Hepatocyte (in vitro differentiated cells): ENCODE results near the gene FAN1.

ENCODE experiments used
- EZH2 ChIP-seq: fragments of 200-600 bp; sonication (generic); IDR thresholded peaks from 2 replicates; pipeline ENCODE4 v1.6.1; 2016; ENCODE audit warnings: antibody characterized with exemption, mild to moderate bottlenecking, borderline replicate concordance
- TF ChIP-seq, protein P1 (sequence below): fragments of 200-600 bp; sonication (generic); IDR thresholded peaks from 2 replicates; pipeline ENCODE4 v1.5.1; 2016; ENCODE audit warnings: antibody characterized with exemption, mild to moderate bottlenecking; ENCODE audit not compliant: poor library complexity

DNA sequence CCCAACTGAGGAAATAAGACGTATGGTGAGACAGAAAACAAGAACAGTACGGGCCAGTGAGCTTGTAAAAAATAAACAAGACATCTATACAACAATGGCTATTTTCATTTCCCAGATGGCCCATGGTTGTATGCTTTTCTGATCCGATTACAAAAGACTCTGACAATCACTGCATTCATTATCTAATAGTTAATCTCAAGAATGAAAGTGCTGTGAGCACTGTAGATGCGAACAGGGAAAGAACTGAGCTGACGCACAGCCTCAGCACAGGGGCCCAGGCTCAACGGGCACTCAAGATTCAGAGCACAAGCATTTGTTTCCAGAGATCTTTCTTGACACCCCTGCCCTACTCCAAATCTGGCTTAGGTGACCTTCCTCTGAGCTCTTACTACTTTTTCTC lies 80.8 kb downstream of the FAN1 start:
- TF ChIP-seq, protein P1, sequence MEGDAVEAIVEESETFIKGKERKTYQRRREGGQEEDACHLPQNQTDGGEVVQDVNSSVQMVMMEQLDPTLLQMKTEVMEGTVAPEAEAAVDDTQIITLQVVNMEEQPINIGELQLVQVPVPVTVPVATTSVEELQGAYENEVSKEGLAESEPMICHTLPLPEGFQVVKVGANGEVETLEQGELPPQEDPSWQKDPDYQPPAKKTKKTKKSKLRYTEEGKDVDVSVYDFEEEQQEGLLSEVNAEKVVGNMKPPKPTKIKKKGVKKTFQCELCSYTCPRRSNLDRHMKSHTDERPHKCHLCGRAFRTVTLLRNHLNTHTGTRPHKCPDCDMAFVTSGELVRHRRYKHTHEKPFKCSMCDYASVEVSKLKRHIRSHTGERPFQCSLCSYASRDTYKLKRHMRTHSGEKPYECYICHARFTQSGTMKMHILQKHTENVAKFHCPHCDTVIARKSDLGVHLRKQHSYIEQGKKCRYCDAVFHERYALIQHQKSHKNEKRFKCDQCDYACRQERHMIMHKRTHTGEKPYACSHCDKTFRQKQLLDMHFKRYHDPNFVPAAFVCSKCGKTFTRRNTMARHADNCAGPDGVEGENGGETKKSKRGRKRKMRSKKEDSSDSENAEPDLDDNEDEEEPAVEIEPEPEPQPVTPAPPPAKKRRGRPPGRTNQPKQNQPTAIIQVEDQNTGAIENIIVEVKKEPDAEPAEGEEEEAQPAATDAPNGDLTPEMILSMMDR = no peak
- no peak for TF ChIP-seq EZH2
